Activated CD4-positive, alpha-beta T cell treated with anti-CD3 and anti-CD28 coated beads, Interleukin-2, Interleukin-4, amounts not matched to agents 100 ng/mL and 50 ng/mL, durations not matched to agents 16 hours and 8 hours (primary cell): ENCODE data around the gene SESN1.

Experiments used
- DNase-seq: peaks from one replicate; pipeline ENCODE4 v3.0.0-alpha.2; 2020; ENCODE audit warnings: low spot score

SESN1 gene

GRCh38 chr6:108961077-108961476 lies 133.6 kb downstream of the SESN1 start:
- no peak for DNase-seq

- DNase-seq = no peak
These were observed 134.0 kb downstream of the SESN1 start for GRCh38 chr6:108960601-108961000.

- no peak for DNase-seq
These were observed 134.6 kb downstream of the SESN1 start for GRCh38 chr6:108959972-108960582.

GRCh38 chr6:108958900-108959770 lies 135.5 kb downstream of the SESN1 start:
- no peak for DNase-seq

- DNase-seq = no peak
These were observed 137.4 kb downstream of the SESN1 start for GRCh38 chr6:108957221-108957620.

GRCh38 chr6:108955329-108955949 lies 139.2 kb downstream of the SESN1 start:
- DNase-seq = peak; percentile 7

- no peak for DNase-seq
These were observed 141.0 kb downstream of the SESN1 start for GRCh38 chr6:108953681-108954080.

- DNase-seq = no peak
These were observed 141.7 kb downstream of the SESN1 start for GRCh38 chr6:108952776-108953486.

- no peak for DNase-seq
These were observed 143.2 kb downstream of the SESN1 start for GRCh38 chr6:108951351-108951953.

GRCh38 chr6:108948181-108948661 lies 146.4 kb downstream of the SESN1 start:
- no peak for DNase-seq

GRCh38 chr6:108947114-108947854 lies 147.4 kb downstream of the SESN1 start:
- no peak for DNase-seq

GRCh38 chr6:108946695-108947094 lies 148.0 kb downstream of the SESN1 start:
- DNase-seq = no peak

- no peak for DNase-seq
These were observed 148.9 kb downstream of the SESN1 start for GRCh38 chr6:108945681-108946159.

- no peak for DNase-seq
These were observed 149.7 kb downstream of the SESN1 start for GRCh38 chr6:108944707-108945680.

GRCh38 chr6:108944071-108944470 lies 150.6 kb downstream of the SESN1 start:
- no peak for DNase-seq

GRCh38 chr6:108942556-108943492 lies 151.8 kb downstream of the SESN1 start:
- DNase-seq = peak; percentile 72

GRCh38 chr6:108941859-108942258 lies 152.8 kb downstream of the SESN1 start:
- no peak for DNase-seq

GRCh38 chr6:108941281-108941680 lies 153.4 kb downstream of the SESN1 start:
- no peak for DNase-seq

- no peak for DNase-seq
These were observed 153.9 kb downstream of the SESN1 start for GRCh38 chr6:108940741-108941140.
